HG03457 (cell line): Measurements from ENCODE around the gene EIF2AK2.

ENCODE experiments used
- ATAC-seq: cut with Tn5 transposase; IDR thresholded peaks from one replicate; pipeline ENCODE4 v1.9.1; 2021; ENCODE audit warnings: moderate number of reproducible peaks; ENCODE audit not compliant: unreplicated experiment

The EIF2AK2 gene

GRCh38 chr2:37105150-37105549 is 51.6 kb downstream of the EIF2AK2 start:
- ATAC-seq, result no peak

GRCh38 chr2:37104178-37104577 is 52.6 kb downstream of the EIF2AK2 start:
- no peak for ATAC-seq

GRCh38 chr2:37102588-37102987 is 54.2 kb downstream of the EIF2AK2 start:
- no peak for ATAC-seq

GRCh38 chr2:37100054-37100453 is 56.7 kb downstream of the EIF2AK2 start:
- ATAC-seq, result no peak

GRCh38 chr2:37098416-37099118 is 58.2 kb downstream of the EIF2AK2 start:
- no peak for ATAC-seq

- no peak for ATAC-seq
Measured at GRCh38 chr2:37096568-37096967, 60.2 kb downstream of the EIF2AK2 start.

GRCh38 chr2:37091873-37092272 is 64.9 kb downstream of the EIF2AK2 start:
- peak; percentile 37 for ATAC-seq

- ATAC-seq, result peak; percentile 58
Measured at GRCh38 chr2:37090019-37090477, 66.7 kb downstream of the EIF2AK2 start.

GRCh38 chr2:37085731-37086147 is 71.0 kb downstream of the EIF2AK2 start:
- ATAC-seq, result no peak

GRCh38 chr2:37084797-37085196 is 72.0 kb downstream of the EIF2AK2 start:
- no peak for ATAC-seq

GRCh38 chr2:37083873-37084794 is 72.6 kb downstream of the EIF2AK2 start, which contains the start of the genes GPATCH11 and HEATR5B:
GPATCH11 (plus strand) TSS chr2:37084518; CDS start chr2:37088382, 3,864 bp downstream.
HEATR5B (minus strand) TSS chr2:37084372; CDS start chr2:37083414, 958 bp downstream.
- peak; percentile 75 for ATAC-seq

- no peak for ATAC-seq
Measured at GRCh38 chr2:37080689-37081088, 76.1 kb downstream of the EIF2AK2 start.

GRCh38 chr2:37080266-37080665 is 76.5 kb downstream of the EIF2AK2 start:
- no peak for ATAC-seq

GRCh38 chr2:37070931-37071330 is 85.8 kb downstream of the EIF2AK2 start:
- no peak for ATAC-seq

GRCh38 chr2:37068686-37069085 is 88.1 kb downstream of the EIF2AK2 start:
- ATAC-seq, result no peak

GRCh38 chr2:37061776-37062175 is 95.0 kb downstream of the EIF2AK2 start:
- ATAC-seq, result no peak

GRCh38 chr2:37061013-37061711 is 95.6 kb downstream of the EIF2AK2 start:
- ATAC-seq, result no peak

GRCh38 chr2:37060446-37060845 is 96.3 kb downstream of the EIF2AK2 start:
- no peak for ATAC-seq

- ATAC-seq, result no peak
Measured at GRCh38 chr2:37059841-37060240, 96.9 kb downstream of the EIF2AK2 start.

- no peak for ATAC-seq
Measured at GRCh38 chr2:37052600-37053332, 104.0 kb downstream of the EIF2AK2 start.
